Upper lobe of left lung (tissue), 4 donors: ENCODE results near the gene NOL6.

Experiments used
- CTCF ChIP-seq, 6 experiments: fragments of 450-650 bp in 4 of 6; fragments of 200-600 bp in 2 of 6; sonication (generic) in 2 of 6; IDR thresholded peaks; one replicate each; pipeline ENCODE4 v1.5.1; 2016 to 2019; ENCODE audit warnings: antibody characterized with exemption in 6 of 6
- EP300 ChIP-seq, 4 donors: sonication (generic); formaldehyde crosslinking; IDR thresholded peaks; one replicate each; pipeline ENCODE4 v1.5.1; 2017; ENCODE audit warnings: antibody characterized with exemption in 4 of 4, control low read depth in 2 of 4
- POLR2A ChIP-seq, 4 donors: fragments of 450-650 bp; IDR thresholded peaks; one replicate each; pipeline ENCODE4 v1.5.1; 2016 to 2017; ENCODE audit warnings: antibody characterized with exemption in 4 of 4, mild to moderate bottlenecking in 2 of 4
- POLR2AphosphoS5 ChIP-seq, 2 donors: sonication (generic); formaldehyde crosslinking; IDR thresholded peaks; one replicate each; pipeline ENCODE4 v1.5.1; 2017; ENCODE audit warnings: antibody characterized with exemption in 2 of 2

GRCh38 chr9:33455945-33456344 lies 17.8 kb downstream of the NOL6 start:
- no peak for TF ChIP-seq CTCF (IDR thresholded peaks at IDR 0.05)
- TF ChIP-seq EP300 (IDR thresholded peaks at IDR 0.05), result no peak
- TF ChIP-seq POLR2AphosphoS5 (IDR thresholded peaks at IDR 0.05), result no peak
- no peak for TF ChIP-seq POLR2A (IDR thresholded peaks at IDR 0.05)
